ENCODE data around the gene CTNND2.

Gene CTNND2

GRCh38 chr5:11182441-11183080 lies 721.7 kb downstream of the CTNND2 start:
- TF ChIP-seq CTCF (conservative IDR thresholded peaks at IDR 0.05; ENCODE audit: low read depth, low read length), result peak; percentile 64
- Histone ChIP-seq H3K79me2 (ENCODE audit: insufficient read depth, low read depth) (no peaks in the 10 kb centered on the region), H3K4me2 (no peak overlapping the region; the same call in 1 of the 2 replicates), H3K4me3 (IDR thresholded peaks at IDR 0.05; ENCODE audit: insufficient read depth, low read depth, low read length) (no peak overlapping the region), H3K27me3 (ENCODE audit: insufficient read depth, low read depth) (no peaks in the 10 kb centered on the region), H3K36me3 (ENCODE audit: insufficient read depth) (no peaks in the 10 kb centered on the region), H4K20me1 (ENCODE audit: insufficient read depth) (no peaks in the 10 kb centered on the region), H3K9ac (no peak overlapping the region), H3K27ac (no peak overlapping the region), H2AFZ (ENCODE audit: low read depth) (no peak overlapping the region), H3K4me1 (ENCODE audit: low read depth, poor library complexity, severe bottlenecking) (peaks cover 22% of the 10 kb centered on the region)

GRCh38 chr5:11181940-11182339 lies 722.3 kb downstream of the CTNND2 start:
- H3K4me1 ChIP-seq (ENCODE audit: low read depth, poor library complexity, severe bottlenecking), result peaks cover 22% of the 10 kb centered on the region
- H3K9ac ChIP-seq, result no peak overlapping the region
- no peak for TF ChIP-seq CTCF (conservative IDR thresholded peaks at IDR 0.05; ENCODE audit: low read depth, low read length)
- no peak overlapping the region for H3K4me2 ChIP-seq
- H3K36me3 ChIP-seq (ENCODE audit: insufficient read depth), result no peaks in the 10 kb centered on the region
- no peaks in the 10 kb centered on the region for H3K27me3 ChIP-seq (ENCODE audit: insufficient read depth, low read depth)
- H3K4me3 ChIP-seq (IDR thresholded peaks at IDR 0.05; ENCODE audit: insufficient read depth, low read depth, low read length), result no peak overlapping the region
- H4K20me1 ChIP-seq (ENCODE audit: insufficient read depth), result no peaks in the 10 kb centered on the region
- no peaks in the 10 kb centered on the region for H3K79me2 ChIP-seq (ENCODE audit: insufficient read depth, low read depth)
- no peak overlapping the region for H3K27ac ChIP-seq
- H2AFZ ChIP-seq (ENCODE audit: low read depth), result no peak overlapping the region

- Histone ChIP-seq H3K9ac (no peak overlapping the region), H3K4me3 (IDR thresholded peaks at IDR 0.05; ENCODE audit: insufficient read depth, low read depth, low read length) (no peak overlapping the region), H3K27ac (no peak overlapping the region), H3K36me3 (ENCODE audit: insufficient read depth) (no peaks in the 10 kb centered on the region), H3K27me3 (ENCODE audit: insufficient read depth, low read depth) (no peaks in the 10 kb centered on the region), H3K4me2 (no peak overlapping the region), H3K79me2 (ENCODE audit: insufficient read depth, low read depth) (no peaks in the 10 kb centered on the region), H2AFZ (ENCODE audit: low read depth) (no peak overlapping the region), H4K20me1 (ENCODE audit: insufficient read depth) (no peaks in the 10 kb centered on the region), H3K4me1 (ENCODE audit: low read depth, poor library complexity, severe bottlenecking) (peaks cover 22% of the 10 kb centered on the region)
- no peak for TF ChIP-seq CTCF (conservative IDR thresholded peaks at IDR 0.05; ENCODE audit: low read depth, low read length)
Measured at GRCh38 chr5:11180890-11181289, 723.4 kb downstream of the CTNND2 start.

GRCh38 chr5:11177999-11178711 lies 726.1 kb downstream of the CTNND2 start:
- Histone ChIP-seq H3K27ac (no peak overlapping the region), H3K4me1 (ENCODE audit: low read depth, poor library complexity, severe bottlenecking) (peaks cover 7% of the 10 kb centered on the region), H3K79me2 (ENCODE audit: insufficient read depth, low read depth) (no peaks in the 10 kb centered on the region), H3K4me2 (no peak overlapping the region), H3K36me3 (ENCODE audit: insufficient read depth) (no peaks in the 10 kb centered on the region), H3K27me3 (ENCODE audit: insufficient read depth, low read depth) (no peaks in the 10 kb centered on the region), H3K4me3 (IDR thresholded peaks at IDR 0.05; ENCODE audit: insufficient read depth, low read depth, low read length) (no peak overlapping the region), H3K9ac (no peak overlapping the region), H2AFZ (ENCODE audit: low read depth) (no peak overlapping the region), H4K20me1 (ENCODE audit: insufficient read depth) (no peaks in the 10 kb centered on the region)
- TF ChIP-seq CTCF (conservative IDR thresholded peaks at IDR 0.05; ENCODE audit: low read depth, low read length), result no peak

Measured in KMS-11 (cell line).